Liver (tissue), 9 donors: ENCODE measurements around the gene ERICH4. TPM values are rescaled to one million over a fixed set of nuclear protein-coding genes. Genes with fewer than 3 reads are reported as not detected.
"Not testable (repeated sequence)": the region's sequence is repeated elsewhere in the genome, so short reads cannot be mapped to it uniquely, and the experiment has no call there.

ENCODE experiments used
- DNase-seq: peaks from one replicate; pipeline ENCODE4 v3.0.0-alpha.2; 2017; ENCODE audit warnings: low spot score
- H3K27ac ChIP-seq, 2 donors: one replicate each; pipeline ENCODE4 v1.7.0; 2013; ENCODE audit warnings: inconsistent platforms in 2 of 2, low read length in 2 of 2, control low read depth in 1 of 2, low read depth in 1 of 2, mild to moderate bottlenecking in 1 of 2
- H3K27me3 ChIP-seq, 4 donors: one replicate each; pipeline versions ENCODE4 v1.6.1 to v1.7.0; 2013; ENCODE audit warnings: low read length in 3 of 4, inconsistent platforms in 1 of 4, mild to moderate bottlenecking in 1 of 4, moderate library complexity in 1 of 4; ENCODE audit not compliant: control insufficient read depth in 4 of 4, insufficient read depth in 4 of 4
- H3K36me3 ChIP-seq, 4 donors: one replicate each; pipeline versions ENCODE4 v1.6.1 to v1.7.0; 2013; ENCODE audit warnings: low read length in 3 of 4, mild to moderate bottlenecking in 3 of 4, low read depth in 1 of 4, moderate library complexity in 1 of 4; ENCODE audit not compliant: control insufficient read depth in 4 of 4, insufficient read depth in 3 of 4
- H3K4me1 ChIP-seq, 4 donors: one replicate each; pipeline versions ENCODE4 v1.6.1 to v1.7.0; 2013; ENCODE audit warnings: low read length in 3 of 4, mild to moderate bottlenecking in 3 of 4, moderate library complexity in 1 of 4; ENCODE audit not compliant: control insufficient read depth in 4 of 4, insufficient read depth in 4 of 4
- H3K4me3 ChIP-seq, 3 donors: one replicate each; pipeline versions ENCODE4 v1.6.1 to v1.7.0; 2013; ENCODE audit warnings: low read length in 3 of 3, control low read depth in 1 of 3, low read depth in 1 of 3, mild to moderate bottlenecking in 1 of 3
- H3K9ac ChIP-seq, 2 donors: one replicate each; pipeline ENCODE4 v1.7.0; 2013; ENCODE audit warnings: low read length in 2 of 2, mild to moderate bottlenecking in 2 of 2, moderate library complexity in 2 of 2, control low read depth in 1 of 2, low read depth in 1 of 2
- H3K9me3 ChIP-seq, 4 donors: one replicate each; pipeline versions ENCODE4 v1.6.1 to v1.7.0; 2013; ENCODE audit warnings: low read length in 3 of 4; ENCODE audit not compliant: control insufficient read depth in 4 of 4
- ATF3 ChIP-seq: IDR thresholded peaks from 2 replicates; pipeline ENCODE4 v1.6.1; 2016; ENCODE audit warnings: antibody characterized with exemption
- CTCF ChIP-seq: fragments of 150-350 bp; IDR thresholded peaks from 2 replicates; pipeline ENCODE4 v1.5.1; 2017; ENCODE audit warnings: improper control_type of control experiment, low read depth, low read length; ENCODE audit not compliant: missing input control
- EGR1 ChIP-seq, 2 donors: IDR thresholded peaks; 2 replicates each; pipeline ENCODE4 v1.6.1; 2016 to 2018; ENCODE audit warnings: antibody characterized with exemption in 2 of 2, low read depth in 2 of 2
- FOXA2 ChIP-seq: IDR thresholded peaks from 2 replicates; pipeline ENCODE4 v1.6.1; 2016; ENCODE audit warnings: antibody characterized with exemption
- GABPA ChIP-seq, 2 donors: IDR thresholded peaks in 1 of 2; conservative IDR thresholded peaks in 1 of 2; 2 replicates each; pipeline ENCODE4 v1.6.1; 2016; ENCODE audit warnings: antibody characterized with exemption in 2 of 2, mild to moderate bottlenecking in 1 of 2, moderate library complexity in 1 of 2
- HNF4A ChIP-seq, 2 donors: conservative IDR thresholded peaks; 2 replicates each; pipeline ENCODE4 v1.6.1; 2016; ENCODE audit warnings: antibody characterized with exemption in 2 of 2, mild to moderate bottlenecking in 2 of 2
- HNF4G ChIP-seq: IDR thresholded peaks from 2 replicates; pipeline ENCODE4 v1.6.1; 2016; ENCODE audit warnings: antibody characterized with exemption
- JUND ChIP-seq, 2 donors: IDR thresholded peaks; 2 replicates each; pipeline ENCODE4 v1.6.1; 2016; ENCODE audit warnings: antibody characterized with exemption in 2 of 2
- MAX ChIP-seq: IDR thresholded peaks from 2 replicates; pipeline ENCODE4 v1.6.1; 2016; ENCODE audit warnings: antibody characterized with exemption
- NR2F2 ChIP-seq: IDR thresholded peaks from 2 replicates; pipeline ENCODE4 v1.6.1; 2016; ENCODE audit warnings: antibody characterized with exemption
- RAD21 ChIP-seq, 2 donors: IDR thresholded peaks; 2 replicates each; pipeline ENCODE4 v1.6.1; 2016; ENCODE audit warnings: antibody characterized with exemption in 2 of 2, mild to moderate bottlenecking in 2 of 2
- RXRA ChIP-seq, 2 donors: IDR thresholded peaks; 2 replicates each; pipeline ENCODE4 v1.6.1; 2017 to 2018; ENCODE audit warnings: antibody characterized with exemption in 2 of 2, mild to moderate bottlenecking in 1 of 2
- SP1 ChIP-seq: IDR thresholded peaks from 2 replicates; pipeline ENCODE4 v1.6.1; 2018; ENCODE audit warnings: antibody characterized with exemption, mild to moderate bottlenecking
- TAF1 ChIP-seq: conservative IDR thresholded peaks from 2 replicates; pipeline ENCODE4 v1.6.1; 2016; ENCODE audit warnings: antibody characterized with exemption, mild to moderate bottlenecking
- YY1 ChIP-seq: IDR thresholded peaks from 2 replicates; pipeline ENCODE4 v1.6.1; 2016; ENCODE audit warnings: antibody characterized with exemption, mild to moderate bottlenecking
- WGBS: extraction: QIAGEN DNeasy Blood & Tissue Kit; methylation state at CpG from one replicate; pipeline ENCODE4 v1.1.7; 2013; 5-methylcytosine and 5-hydroxymethylcytosine counted together
- polyA plus RNA-seq, 2 donors: library from polyadenylated mRNA; stranded (reverse) in 1 of 2; unstranded in 1 of 2; fragments of 200-250 nt in 1 of 2; fragments of >200 nt in 1 of 2; fragmentation: Nextera tagmentation in 1 of 2; extraction: Ambion mirVana in 1 of 2; gene quantifications; one replicate each; pipeline versions ENCODE4 v1.2.1 to v1.2.3, GENCODE V29; 2013 to 2015
- total RNA-seq, 2 donors: library from RNA; depleted of rRNA; stranded (reverse); fragments of >200 nt; gene quantifications; one replicate each; pipeline ENCODE4 v1.2.3, GENCODE V29; 2014
- donor health status: healthy.
- donor health status: healthy.
- donor health status: healthy.
- donor health status: healthy.
- donor health status: healthy.

The ERICH4 gene
- total and polyA plus RNA-seq, 4 donors = not detected

- Histone ChIP-seq H3K9me3 (no peaks in the 10 kb centered on the region), H3K4me3 (no peak overlapping the region), H3K36me3 (peaks cover 0 to 4% (median 0%) of the 10 kb centered on the region in 4 donors), H3K4me1 (peaks cover 1 to 19% (median 14%) of the 10 kb centered on the region in 4 donors), H3K27me3 (no peaks in the 10 kb centered on the region), H3K27ac (no peak overlapping the region), H3K9ac (no peak overlapping the region)
- WGBS = 63% methylated on average over 12 of the region's 12 CpGs
- no peak for TF ChIP-seq FOXA2
- DNase-seq = no peak
These were observed 39.6 kb upstream of the ERICH4 start for GRCh38 chr19:41403181-41403970.

GRCh38 chr19:41405776-41406175 is 37.2 kb upstream of the ERICH4 start:
- Histone ChIP-seq H3K4me1 (peaks cover 8 to 21% (median 14%) of the 10 kb centered on the region in 4 donors), H3K9ac (no peak overlapping the region), H3K4me3 (no peak overlapping the region), H3K36me3 (peaks cover 0 to 4% (median 1%) of the 10 kb centered on the region in 4 donors), H3K9me3 (no peaks in the 10 kb centered on the region), H3K27ac (no peak overlapping the region), H3K27me3 (no peaks in the 10 kb centered on the region)
- no peak for DNase-seq
- 86% methylated on average over 6 of the region's 6 CpGs for WGBS
- TF ChIP-seq NR2F2 (no peak), FOXA2 (no peak), HNF4A (conservative IDR thresholded peaks at IDR 0.05) (no peak), ATF3 (no peak), MAX (no peak), SP1 (no peak), EGR1 (IDR thresholded peaks at IDR 0.05; ENCODE audit: low read depth in 2 of 2) (no peak), YY1 (no peak), HNF4G (no peak)

- H3K9ac ChIP-seq = no peak overlapping the region
- no peak for DNase-seq
- H3K27me3 ChIP-seq = no peaks in the 10 kb centered on the region
- no peaks in the 10 kb centered on the region for H3K9me3 ChIP-seq
- H3K36me3 ChIP-seq = peaks cover 0 to 12% (median 6%) of the 10 kb centered on the region in 4 donors
- no peak overlapping the region for H3K4me3 ChIP-seq
- no peak for TF ChIP-seq GABPA (IDR thresholded peaks at IDR 0.05 in 1 of 2, conservative IDR thresholded peaks at IDR 0.05 in 1 of 2)
- TF ChIP-seq RAD21 (IDR thresholded peaks at IDR 0.05) = peak in 1 of 2 donors; percentile 8
- peaks cover 9 to 21% (median 15%) of the 10 kb centered on the region in 4 donors for H3K4me1 ChIP-seq
- no peak overlapping the region for H3K27ac ChIP-seq
- WGBS = 54% methylated on average over 4 of the region's 4 CpGs
These were observed 35.7 kb upstream of the ERICH4 start for GRCh38 chr19:41407271-41407670.

- DNase-seq = no peak
- Histone ChIP-seq H3K27ac (no peak overlapping the region), H3K4me3 (no peak overlapping the region), H3K4me1 (peaks cover 9 to 21% (median 12%) of the 10 kb centered on the region in 4 donors), H3K9ac (no peak overlapping the region), H3K9me3 (no peaks in the 10 kb centered on the region), H3K36me3 (peaks cover 2 to 13% (median 7%) of the 10 kb centered on the region in 4 donors), H3K27me3 (no peaks in the 10 kb centered on the region)
- no peak for TF ChIP-seq SP1
- no peak for TF ChIP-seq FOXA2
- no peak for TF ChIP-seq EGR1 (IDR thresholded peaks at IDR 0.05; ENCODE audit: low read depth in 2 of 2)
- TF ChIP-seq RAD21 (IDR thresholded peaks at IDR 0.05) = no peak
- TF ChIP-seq YY1 = no peak
- TF ChIP-seq RXRA (IDR thresholded peaks at IDR 0.05) = no peak
- TF ChIP-seq CTCF = no peak
- TF ChIP-seq JUND (IDR thresholded peaks at IDR 0.05) = no peak
- TF ChIP-seq NR2F2 = no peak
- no peak for TF ChIP-seq TAF1
- no peak for TF ChIP-seq GABPA (IDR thresholded peaks at IDR 0.05 in 1 of 2, conservative IDR thresholded peaks at IDR 0.05 in 1 of 2)
- 82% methylated on average over 4 of the region's 4 CpGs for WGBS
These were observed 34.7 kb upstream of the ERICH4 start for GRCh38 chr19:41408256-41408655.

GRCh38 chr19:41408846-41409245 is 34.1 kb upstream of the ERICH4 start:
- WGBS = 90% methylated on average over 5 of the region's 5 CpGs
- H3K36me3 ChIP-seq = peaks cover 4 to 19% (median 9%) of the 10 kb centered on the region in 4 donors
- DNase-seq, H3K27me3 ChIP-seq, H3K9ac ChIP-seq, H3K4me3 ChIP-seq, H3K27ac ChIP-seq, H3K9me3 ChIP-seq: not testable (repeated sequence)
- peaks cover 9 to 17% (median 11%) of the 10 kb centered on the region in 4 donors for H3K4me1 ChIP-seq
